ENCODE data around the gene HIRA.
"Not testable (repeated sequence)": the region's sequence is repeated elsewhere in the genome, so short reads cannot be mapped to it uniquely, and the experiment has no call there.

DNA sequence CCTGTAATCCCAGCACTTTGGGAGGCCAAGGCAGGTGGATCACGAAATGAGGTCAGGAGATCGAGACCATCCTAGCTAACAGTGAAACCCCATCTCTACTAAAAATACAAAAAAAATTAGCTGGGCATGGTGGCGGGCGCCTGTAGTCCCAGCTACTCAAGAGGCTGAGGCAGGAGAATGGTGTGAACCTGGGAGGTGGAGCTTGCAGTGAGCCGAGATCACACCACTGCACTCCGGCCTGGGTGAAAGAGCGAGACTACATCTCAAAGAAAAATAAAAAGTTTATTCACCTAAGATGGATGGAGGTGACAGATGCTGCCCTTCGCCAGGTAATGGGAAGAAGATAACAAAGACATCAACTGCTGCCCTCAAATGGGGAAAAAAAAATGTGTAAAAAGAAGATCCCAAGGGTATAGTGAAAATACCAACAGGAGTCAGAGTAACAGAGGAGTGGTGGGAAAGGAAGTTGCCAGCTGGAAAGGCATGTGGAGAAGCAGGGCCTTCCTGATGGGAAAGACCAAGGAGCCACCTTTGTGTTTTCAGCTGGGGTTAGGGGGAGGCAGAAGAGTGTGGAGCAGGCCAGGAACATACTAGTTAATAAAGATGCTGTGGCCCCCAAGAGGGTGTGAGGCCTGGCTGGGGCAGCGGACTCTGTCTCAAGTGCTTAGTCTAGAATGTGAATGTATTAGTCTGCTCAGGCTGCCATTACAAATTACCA is 5.1 kb upstream of the HIRA start:
- not testable (repeated sequence) for TF ChIP-seq ETV6 (CRISPR knock-in tag; IDR thresholded peaks at IDR 0.05); ZNF317 (CRISPR knock-in tag; IDR thresholded peaks at IDR 0.05; ENCODE audit: borderline replicate concordance, low read depth); NR2C2 (CRISPR knock-in tag; IDR thresholded peaks at IDR 0.05)
- TF ChIP-seq, protein P1, sequence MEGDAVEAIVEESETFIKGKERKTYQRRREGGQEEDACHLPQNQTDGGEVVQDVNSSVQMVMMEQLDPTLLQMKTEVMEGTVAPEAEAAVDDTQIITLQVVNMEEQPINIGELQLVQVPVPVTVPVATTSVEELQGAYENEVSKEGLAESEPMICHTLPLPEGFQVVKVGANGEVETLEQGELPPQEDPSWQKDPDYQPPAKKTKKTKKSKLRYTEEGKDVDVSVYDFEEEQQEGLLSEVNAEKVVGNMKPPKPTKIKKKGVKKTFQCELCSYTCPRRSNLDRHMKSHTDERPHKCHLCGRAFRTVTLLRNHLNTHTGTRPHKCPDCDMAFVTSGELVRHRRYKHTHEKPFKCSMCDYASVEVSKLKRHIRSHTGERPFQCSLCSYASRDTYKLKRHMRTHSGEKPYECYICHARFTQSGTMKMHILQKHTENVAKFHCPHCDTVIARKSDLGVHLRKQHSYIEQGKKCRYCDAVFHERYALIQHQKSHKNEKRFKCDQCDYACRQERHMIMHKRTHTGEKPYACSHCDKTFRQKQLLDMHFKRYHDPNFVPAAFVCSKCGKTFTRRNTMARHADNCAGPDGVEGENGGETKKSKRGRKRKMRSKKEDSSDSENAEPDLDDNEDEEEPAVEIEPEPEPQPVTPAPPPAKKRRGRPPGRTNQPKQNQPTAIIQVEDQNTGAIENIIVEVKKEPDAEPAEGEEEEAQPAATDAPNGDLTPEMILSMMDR (IDR thresholded peaks at IDR 0.05), result not testable (repeated sequence)
- TF ChIP-seq, protein P2, sequence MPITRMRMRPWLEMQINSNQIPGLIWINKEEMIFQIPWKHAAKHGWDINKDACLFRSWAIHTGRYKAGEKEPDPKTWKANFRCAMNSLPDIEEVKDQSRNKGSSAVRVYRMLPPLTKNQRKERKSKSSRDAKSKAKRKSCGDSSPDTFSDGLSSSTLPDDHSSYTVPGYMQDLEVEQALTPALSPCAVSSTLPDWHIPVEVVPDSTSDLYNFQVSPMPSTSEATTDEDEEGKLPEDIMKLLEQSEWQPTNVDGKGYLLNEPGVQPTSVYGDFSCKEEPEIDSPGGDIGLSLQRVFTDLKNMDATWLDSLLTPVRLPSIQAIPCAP (CRISPR knock-in tag; IDR thresholded peaks at IDR 0.05), result not testable (repeated sequence)
- TF ChIP-seq, protein P3, sequence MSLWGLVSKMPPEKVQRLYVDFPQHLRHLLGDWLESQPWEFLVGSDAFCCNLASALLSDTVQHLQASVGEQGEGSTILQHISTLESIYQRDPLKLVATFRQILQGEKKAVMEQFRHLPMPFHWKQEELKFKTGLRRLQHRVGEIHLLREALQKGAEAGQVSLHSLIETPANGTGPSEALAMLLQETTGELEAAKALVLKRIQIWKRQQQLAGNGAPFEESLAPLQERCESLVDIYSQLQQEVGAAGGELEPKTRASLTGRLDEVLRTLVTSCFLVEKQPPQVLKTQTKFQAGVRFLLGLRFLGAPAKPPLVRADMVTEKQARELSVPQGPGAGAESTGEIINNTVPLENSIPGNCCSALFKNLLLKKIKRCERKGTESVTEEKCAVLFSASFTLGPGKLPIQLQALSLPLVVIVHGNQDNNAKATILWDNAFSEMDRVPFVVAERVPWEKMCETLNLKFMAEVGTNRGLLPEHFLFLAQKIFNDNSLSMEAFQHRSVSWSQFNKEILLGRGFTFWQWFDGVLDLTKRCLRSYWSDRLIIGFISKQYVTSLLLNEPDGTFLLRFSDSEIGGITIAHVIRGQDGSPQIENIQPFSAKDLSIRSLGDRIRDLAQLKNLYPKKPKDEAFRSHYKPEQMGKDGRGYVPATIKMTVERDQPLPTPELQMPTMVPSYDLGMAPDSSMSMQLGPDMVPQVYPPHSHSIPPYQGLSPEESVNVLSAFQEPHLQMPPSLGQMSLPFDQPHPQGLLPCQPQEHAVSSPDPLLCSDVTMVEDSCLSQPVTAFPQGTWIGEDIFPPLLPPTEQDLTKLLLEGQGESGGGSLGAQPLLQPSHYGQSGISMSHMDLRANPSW (CRISPR knock-in tag; conservative IDR thresholded peaks at IDR 0.05; ENCODE audit: low read depth), result not testable (repeated sequence)
- TF ChIP-seq, protein P4, sequence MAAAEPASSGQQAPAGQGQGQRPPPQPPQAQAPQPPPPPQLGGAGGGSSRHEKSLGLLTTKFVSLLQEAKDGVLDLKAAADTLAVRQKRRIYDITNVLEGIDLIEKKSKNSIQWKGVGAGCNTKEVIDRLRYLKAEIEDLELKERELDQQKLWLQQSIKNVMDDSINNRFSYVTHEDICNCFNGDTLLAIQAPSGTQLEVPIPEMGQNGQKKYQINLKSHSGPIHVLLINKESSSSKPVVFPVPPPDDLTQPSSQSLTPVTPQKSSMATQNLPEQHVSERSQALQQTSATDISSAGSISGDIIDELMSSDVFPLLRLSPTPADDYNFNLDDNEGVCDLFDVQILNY (CRISPR knock-in tag; IDR thresholded peaks at IDR 0.05), result not testable (repeated sequence)
- TF ChIP-seq, protein P5, sequence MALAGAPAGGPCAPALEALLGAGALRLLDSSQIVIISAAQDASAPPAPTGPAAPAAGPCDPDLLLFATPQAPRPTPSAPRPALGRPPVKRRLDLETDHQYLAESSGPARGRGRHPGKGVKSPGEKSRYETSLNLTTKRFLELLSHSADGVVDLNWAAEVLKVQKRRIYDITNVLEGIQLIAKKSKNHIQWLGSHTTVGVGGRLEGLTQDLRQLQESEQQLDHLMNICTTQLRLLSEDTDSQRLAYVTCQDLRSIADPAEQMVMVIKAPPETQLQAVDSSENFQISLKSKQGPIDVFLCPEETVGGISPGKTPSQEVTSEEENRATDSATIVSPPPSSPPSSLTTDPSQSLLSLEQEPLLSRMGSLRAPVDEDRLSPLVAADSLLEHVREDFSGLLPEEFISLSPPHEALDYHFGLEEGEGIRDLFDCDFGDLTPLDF (CRISPR knock-in tag; IDR thresholded peaks at IDR 0.05), result not testable (repeated sequence)
